Bronchial epithelial cell (primary cell): ENCODE data around the gene CCDC187. TPM values are rescaled to one million over a fixed set of nuclear protein-coding genes. Genes with fewer than 3 reads are reported as not detected.

Experiments
- DNase-seq: peaks from one replicate; pipeline ENCODE4 v3.0.0-alpha.2; 2010; ENCODE audit warnings: low read depth
- FAIRE-seq: peaks from 2 replicates; lab custom pipeline; 2011; peaks lifted over from hg19 to GRCh38; lab: Jason Lieb, UNC
- H3K27me3 ChIP-seq: 2 replicates; pipeline ENCODE4 v1.5.1; 2011; ENCODE audit warnings: low read length; ENCODE audit not compliant: control insufficient read depth, insufficient read depth
- H3K36me3 ChIP-seq: 2 replicates; pipeline ENCODE4 v1.5.1; 2011; ENCODE audit warnings: low read length; ENCODE audit not compliant: control insufficient read depth, insufficient read depth
- H3K4me3 ChIP-seq: 2 replicates; pipeline ENCODE4 v1.5.1; 2011; ENCODE audit warnings: mild to moderate bottlenecking, low read depth, low read length, control low read depth
- total RNA-seq: library from RNA; depleted of rRNA; stranded (reverse); fragments of >200 nt; gene quantifications from 2 replicates; pipeline ENCODE4 v1.2.1, GENCODE V29; 2014
- TF ChIP-seq, protein P1 (sequence below): IDR thresholded peaks from 2 replicates; pipeline ENCODE4 v1.5.1; 2011; ENCODE audit warnings: mild to moderate bottlenecking, moderate library complexity, low read length, control low read depth, inconsistent platforms; ENCODE audit not compliant: insufficient read depth, severe bottlenecking

Gene CCDC187
- total RNA-seq, 1 donor from 2014 or later, result not detected

DNA sequence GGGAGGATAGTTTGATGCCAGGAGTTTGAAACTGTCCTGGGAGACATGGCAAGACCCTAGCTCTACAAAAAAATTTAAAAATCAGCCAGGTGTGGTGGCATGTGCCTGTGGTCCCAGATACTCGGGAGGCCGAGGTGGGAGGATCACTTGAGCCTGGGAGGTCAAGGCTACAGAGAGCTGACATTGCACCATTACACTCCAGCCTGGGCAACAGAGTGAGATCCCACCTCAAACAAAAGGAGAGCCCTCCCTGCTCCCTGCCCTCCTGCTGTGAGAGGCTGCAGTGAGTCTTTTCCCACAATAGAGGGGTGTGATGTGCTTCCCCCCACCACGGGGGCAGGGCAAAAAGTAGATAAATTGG, 10.1 kb upstream of the CCDC187 start:
- no peak overlapping the region for H3K4me3 ChIP-seq
- FAIRE-seq, result no peak
- TF ChIP-seq, protein P1, sequence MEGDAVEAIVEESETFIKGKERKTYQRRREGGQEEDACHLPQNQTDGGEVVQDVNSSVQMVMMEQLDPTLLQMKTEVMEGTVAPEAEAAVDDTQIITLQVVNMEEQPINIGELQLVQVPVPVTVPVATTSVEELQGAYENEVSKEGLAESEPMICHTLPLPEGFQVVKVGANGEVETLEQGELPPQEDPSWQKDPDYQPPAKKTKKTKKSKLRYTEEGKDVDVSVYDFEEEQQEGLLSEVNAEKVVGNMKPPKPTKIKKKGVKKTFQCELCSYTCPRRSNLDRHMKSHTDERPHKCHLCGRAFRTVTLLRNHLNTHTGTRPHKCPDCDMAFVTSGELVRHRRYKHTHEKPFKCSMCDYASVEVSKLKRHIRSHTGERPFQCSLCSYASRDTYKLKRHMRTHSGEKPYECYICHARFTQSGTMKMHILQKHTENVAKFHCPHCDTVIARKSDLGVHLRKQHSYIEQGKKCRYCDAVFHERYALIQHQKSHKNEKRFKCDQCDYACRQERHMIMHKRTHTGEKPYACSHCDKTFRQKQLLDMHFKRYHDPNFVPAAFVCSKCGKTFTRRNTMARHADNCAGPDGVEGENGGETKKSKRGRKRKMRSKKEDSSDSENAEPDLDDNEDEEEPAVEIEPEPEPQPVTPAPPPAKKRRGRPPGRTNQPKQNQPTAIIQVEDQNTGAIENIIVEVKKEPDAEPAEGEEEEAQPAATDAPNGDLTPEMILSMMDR, result no peak
- no peak for DNase-seq
- H3K36me3 ChIP-seq, result no peaks in the 10 kb centered on the region
- H3K27me3 ChIP-seq, result no peaks in the 10 kb centered on the region

DNA sequence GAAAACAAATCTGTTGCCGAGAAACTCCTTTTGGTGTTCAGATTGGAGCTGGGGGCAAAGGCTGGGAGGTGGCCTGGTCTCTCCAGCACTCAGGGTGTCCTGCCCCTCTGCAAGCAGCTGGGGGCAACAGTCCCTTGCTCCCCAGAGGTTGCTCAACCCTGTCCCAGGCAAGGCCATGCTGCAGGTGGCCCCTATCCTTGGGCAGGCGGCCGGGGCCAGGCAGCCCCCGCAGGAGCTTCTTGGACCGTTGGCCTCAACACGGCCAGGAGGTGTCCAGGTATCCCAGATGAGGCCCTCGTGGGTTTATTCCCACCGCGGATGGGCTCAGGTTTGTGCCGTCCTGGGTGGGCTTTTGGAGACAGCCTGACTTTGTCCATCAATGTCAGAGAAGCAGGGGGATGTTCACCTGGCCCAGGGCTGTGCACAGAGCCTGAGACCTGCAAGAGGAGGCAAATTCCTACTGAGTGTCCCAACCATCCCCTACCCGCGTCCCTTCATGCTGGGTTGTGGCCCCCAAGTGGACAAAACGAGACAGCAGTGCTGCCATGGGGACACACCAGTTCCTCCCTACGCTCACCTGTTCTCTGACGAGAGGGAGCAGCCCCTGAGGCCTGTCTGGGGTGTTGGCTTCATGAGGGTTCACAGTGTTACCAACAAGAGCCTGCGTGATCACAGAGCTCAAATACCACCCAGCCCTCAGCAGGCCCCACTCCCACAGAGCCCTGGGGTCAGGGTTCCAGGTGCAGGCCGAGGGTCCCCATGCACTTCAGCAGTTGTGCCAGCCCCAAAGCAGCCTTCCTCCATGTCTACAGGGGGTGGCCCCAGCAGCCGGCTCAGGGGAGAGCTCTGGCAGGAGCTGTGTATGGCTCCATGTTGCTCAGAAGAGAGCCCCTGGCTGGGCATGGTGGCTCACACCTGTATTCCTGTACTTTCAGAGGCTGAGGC, 9.5 kb upstream of the CCDC187 start:
- Histone ChIP-seq H3K4me3 (no peak overlapping the region), H3K36me3 (no peaks in the 10 kb centered on the region), H3K27me3 (no peaks in the 10 kb centered on the region)
- FAIRE-seq (no peak), DNase-seq (no peak)
- TF ChIP-seq, protein P1, result no peak

DNA sequence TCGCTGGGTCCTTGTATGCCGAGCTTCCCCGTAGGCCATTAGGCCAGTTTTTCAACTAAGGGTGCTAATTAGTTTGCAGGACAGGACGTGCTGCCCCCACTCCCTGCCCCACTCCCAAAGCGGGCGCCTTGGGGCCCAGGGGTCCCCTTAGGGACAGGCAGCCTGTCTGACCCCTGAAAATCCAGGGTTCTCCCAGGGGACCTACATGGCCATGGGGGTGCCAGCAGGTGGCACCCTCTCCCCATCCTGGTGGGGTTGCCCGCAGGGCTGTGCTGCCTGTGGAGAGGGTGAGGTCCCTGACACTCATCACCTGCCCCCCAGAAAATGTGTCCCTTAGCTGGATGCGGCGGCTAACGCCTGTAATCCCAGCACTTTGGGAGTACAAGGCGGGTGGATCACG, 8.5 kb upstream of the CCDC187 start:
- TF ChIP-seq, protein P1, result peak; percentile 78
- no peak overlapping the region for H3K4me3 ChIP-seq
- no peaks in the 10 kb centered on the region for H3K36me3 ChIP-seq
- FAIRE-seq (no peak), DNase-seq (peak; percentile 25)
- no peaks in the 10 kb centered on the region for H3K27me3 ChIP-seq

DNA sequence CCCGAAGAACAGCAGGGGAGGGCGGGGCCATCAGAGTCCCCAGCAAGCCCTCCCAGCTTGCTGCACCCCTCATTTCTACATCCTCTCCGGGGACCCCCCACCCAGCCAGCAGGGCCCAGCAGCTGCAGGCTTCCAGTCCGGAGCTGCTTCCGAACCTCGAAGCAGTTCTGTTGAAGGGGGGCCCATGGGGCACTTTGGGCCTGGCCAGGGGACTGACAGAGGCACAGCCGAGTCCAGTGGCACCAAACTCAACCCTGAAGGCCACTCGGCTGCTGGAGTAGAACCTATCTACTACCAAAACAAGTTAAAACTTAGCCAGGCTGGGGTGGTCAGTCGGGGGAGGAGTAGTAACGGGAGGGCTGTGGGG, 8.1 kb upstream of the CCDC187 start:
- DNase-seq (no peak), FAIRE-seq (no peak)
- TF ChIP-seq, protein P1, result no peak
- Histone ChIP-seq H3K27me3 (no peaks in the 10 kb centered on the region), H3K36me3 (no peaks in the 10 kb centered on the region), H3K4me3 (no peak overlapping the region)

DNA sequence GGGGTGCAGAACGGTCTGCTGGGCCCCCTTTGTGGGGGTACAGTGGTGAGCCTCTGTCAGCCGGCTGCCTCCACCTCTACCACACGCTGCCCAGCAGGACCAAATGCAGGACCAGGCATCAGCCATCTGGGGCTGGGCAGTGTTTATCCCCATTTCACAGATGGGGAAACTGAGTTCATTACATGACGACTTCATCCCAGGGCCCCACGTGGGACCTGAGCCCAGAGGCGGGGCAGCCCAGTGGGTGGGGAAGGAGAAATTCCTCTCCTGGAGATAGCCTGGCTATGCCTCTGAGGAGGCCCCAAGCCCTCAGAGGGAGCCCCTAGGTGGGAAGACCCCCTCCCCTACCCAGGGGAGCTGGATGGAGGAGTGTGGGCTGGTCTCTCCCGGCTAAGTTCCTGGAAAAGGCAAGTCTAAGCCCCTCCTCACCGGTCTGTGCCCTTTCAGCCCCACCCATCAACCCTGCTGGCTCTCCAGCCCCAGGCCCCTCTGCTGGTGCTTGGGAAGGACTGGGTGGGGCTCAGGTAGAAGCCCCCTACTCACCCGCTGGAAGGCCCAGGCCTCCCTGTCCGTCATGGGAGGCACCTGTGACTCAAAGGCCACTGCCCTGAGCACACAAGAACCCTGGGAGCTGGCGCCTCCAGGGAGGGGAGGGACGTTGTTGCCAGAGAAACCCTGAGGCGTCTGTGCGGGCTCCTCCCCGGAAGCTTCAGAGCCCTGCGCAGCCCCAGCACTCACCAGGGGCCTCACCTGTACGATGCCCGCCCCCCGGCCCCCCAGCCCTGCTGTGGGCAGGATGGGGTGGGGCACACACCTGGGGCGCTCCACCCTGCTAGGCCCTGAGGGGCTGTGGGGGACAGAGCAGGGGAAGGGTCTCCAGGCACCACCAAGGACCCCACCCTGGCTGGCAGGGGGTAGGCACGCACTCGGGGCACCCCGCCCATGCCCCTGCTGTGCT, 7.4 kb upstream of the CCDC187 start:
- TF ChIP-seq, protein P1, result no peak
- Histone ChIP-seq H3K27me3 (no peaks in the 10 kb centered on the region), H3K4me3 (no peak overlapping the region), H3K36me3 (no peaks in the 10 kb centered on the region)
- FAIRE-seq (no peak), DNase-seq (peak; percentile 9)
